ENCODE data around the gene GLB1L3.

GRCh38 chr11:134332782-134333181 lies 56.6 kb downstream of the GLB1L3 start:
- TF ChIP-seq CTCF (IDR thresholded peaks at IDR 0.05; ENCODE audit: extremely low read depth in 1 of 2, insufficient read depth in 1 of 2, low read depth in 1 of 2, low read length in 2 of 2) (no peak), POLR2A (IDR thresholded peaks at IDR 0.05; ENCODE audit: low read depth, low read length) (no peak), EZH2 (IDR thresholded peaks at IDR 0.05; ENCODE audit: borderline replicate concordance, low read depth, low read length, severe bottlenecking) (no peak), POLR2AphosphoS5 (IDR thresholded peaks at IDR 0.05; ENCODE audit: insufficient read depth, low read depth, low read length) (no peak), MYC (IDR thresholded peaks at IDR 0.05; ENCODE audit: low read depth, low read length) (no peak), MAX (IDR thresholded peaks at IDR 0.05; ENCODE audit: insufficient read depth, insufficient read length) (no peak)
